DMS153 (cell line): ENCODE results near the gene PHF1.
"Not testable (repeated sequence)": the region's sequence is repeated elsewhere in the genome, so short reads cannot be mapped to it uniquely, and the experiment has no call there.

ENCODE experiments used
- DNase-seq: peaks from one replicate; lab custom pipeline; 2025; lab: John Stamatoyannopoulos, UW

PHF1 gene

DNA sequence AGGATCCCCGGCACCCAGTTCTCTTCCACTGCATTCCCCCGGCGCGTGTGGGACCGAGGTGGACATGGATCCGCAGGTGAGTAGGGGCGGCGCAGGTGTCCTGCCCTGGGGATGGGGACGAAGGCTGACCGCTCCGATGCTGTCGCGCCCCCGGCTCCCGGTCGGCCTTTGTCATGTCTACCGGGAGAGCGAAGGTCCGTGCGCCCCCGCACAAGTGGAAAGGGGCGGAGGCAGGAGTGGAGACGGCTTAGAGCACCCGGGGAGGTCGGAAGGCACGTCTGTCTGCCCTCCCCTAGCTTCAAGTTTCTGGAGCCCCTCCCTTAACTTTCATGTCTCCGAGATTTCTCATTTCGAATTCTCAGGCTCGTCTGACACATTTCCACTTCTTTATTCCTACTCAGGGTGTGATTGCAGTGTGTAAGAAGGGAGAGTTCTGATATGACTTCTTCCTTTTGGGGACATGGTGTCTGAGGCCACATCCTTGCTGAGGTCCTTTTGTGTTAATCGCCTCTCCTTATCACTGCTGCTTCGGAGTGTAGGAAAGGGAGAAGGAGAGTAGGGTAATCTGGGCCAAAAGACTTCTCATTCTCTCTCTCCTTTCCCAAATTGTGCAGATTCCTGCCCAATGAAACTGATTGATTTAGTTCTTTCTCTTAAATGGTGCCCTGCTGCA, 18.8 kb upstream of the PHF1 start:
- no peak for DNase-seq

- DNase-seq = no peak
Observed at GRCh38 chr6:33392595-33392948, 18.2 kb upstream of the PHF1 start.

- no peak for DNase-seq
Observed at GRCh38 chr6:33392979-33393378, 17.8 kb upstream of the PHF1 start.

GRCh38 chr6:33397541-33397940, 13.3 kb upstream of the PHF1 start:
- no peak for DNase-seq

GRCh38 chr6:33398601-33399000, 12.2 kb upstream of the PHF1 start:
- DNase-seq = not testable (repeated sequence)

DNA sequence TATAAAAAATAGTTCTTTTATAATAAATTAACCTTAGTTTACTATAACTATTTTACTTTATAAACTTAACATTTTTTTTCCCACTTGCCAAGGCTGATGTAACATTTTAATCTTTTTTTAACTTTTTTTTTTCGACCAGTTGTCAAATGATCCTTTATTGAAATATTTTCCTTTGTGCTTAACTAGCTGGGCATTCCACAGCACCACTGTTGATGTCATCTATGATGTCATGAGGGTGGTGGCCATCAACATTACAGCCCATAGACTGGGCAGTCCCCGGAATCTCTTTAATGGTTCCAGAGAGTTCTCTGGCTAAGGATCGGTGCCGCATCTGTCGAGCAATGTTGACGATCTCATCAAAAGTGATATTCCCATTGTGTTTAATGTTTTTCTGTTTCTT, 10.9 kb upstream of the PHF1 start:
- not testable (repeated sequence) for DNase-seq

GRCh38 chr6:33404884-33405283, 5.9 kb upstream of the PHF1 start:
- DNase-seq = no peak

GRCh38 chr6:33405386-33405940, 5.4 kb upstream of the PHF1 start:
- DNase-seq = no peak

- DNase-seq = no peak
Observed at GRCh38 chr6:33406126-33406525, 4.7 kb upstream of the PHF1 start.

DNA sequence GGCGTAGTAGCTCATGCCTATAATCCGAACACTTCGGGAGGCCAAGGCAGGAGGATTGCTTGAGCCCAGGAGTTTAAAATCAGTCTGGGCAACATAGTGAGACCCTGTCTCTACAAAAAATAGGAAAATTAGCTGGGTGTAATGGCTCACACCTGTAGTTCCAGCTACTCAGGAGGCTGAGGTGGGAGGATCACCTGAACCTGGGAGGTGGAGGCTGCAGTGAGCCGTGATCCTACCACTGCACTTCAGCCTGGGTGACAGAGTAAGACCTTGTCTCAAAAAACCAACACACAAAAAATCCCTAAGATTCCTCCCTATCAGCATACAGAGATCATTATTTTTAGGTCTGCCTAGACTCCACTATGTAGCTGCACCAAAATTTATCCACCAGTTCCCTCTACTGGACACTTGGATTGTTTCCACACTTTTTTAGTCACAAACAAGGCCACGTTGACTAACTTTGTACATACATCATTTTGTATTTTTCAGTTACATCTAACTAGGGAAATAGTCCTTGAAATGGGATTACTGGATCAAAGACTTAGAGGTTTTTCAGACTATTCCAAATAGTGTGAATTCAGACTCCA, 3.6 kb upstream of the PHF1 start:
- no peak for DNase-seq

GRCh38 chr6:33410050-33410710, 634 bp upstream of the PHF1 start:
- DNase-seq = peak; percentile 96

- DNase-seq = no peak
Observed at GRCh38 chr6:33411632-33412005, 805 bp downstream of the PHF1 start.

GRCh38 chr6:33412140-33413009, 1.6 kb downstream of the PHF1 start:
- DNase-seq = no peak

GRCh38 chr6:33413241-33414120, 2.7 kb downstream of the PHF1 start:
- DNase-seq = no peak

- DNase-seq = no peak
Observed at GRCh38 chr6:33414592-33415271, 3.9 kb downstream of the PHF1 start.

DNA sequence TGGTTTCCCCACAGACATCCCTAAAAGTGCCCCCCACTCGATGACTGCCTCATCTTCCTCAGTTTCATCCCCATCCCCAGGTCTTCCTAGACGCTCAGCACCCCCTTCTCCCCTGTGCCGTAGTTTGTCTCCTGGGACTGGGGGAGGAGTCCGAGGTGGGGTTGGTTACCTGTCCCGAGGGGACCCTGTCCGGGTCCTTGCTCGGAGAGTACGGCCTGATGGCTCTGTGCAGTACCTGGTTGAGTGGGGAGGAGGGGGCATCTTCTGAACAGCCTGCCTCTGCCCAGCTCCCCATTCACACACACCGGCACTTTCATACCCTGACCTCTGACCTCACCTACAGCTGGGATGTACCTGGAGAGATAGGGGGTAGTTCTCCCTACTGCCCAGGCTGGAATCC, 5.0 kb downstream of the PHF1 start:
- no peak for DNase-seq

DNA sequence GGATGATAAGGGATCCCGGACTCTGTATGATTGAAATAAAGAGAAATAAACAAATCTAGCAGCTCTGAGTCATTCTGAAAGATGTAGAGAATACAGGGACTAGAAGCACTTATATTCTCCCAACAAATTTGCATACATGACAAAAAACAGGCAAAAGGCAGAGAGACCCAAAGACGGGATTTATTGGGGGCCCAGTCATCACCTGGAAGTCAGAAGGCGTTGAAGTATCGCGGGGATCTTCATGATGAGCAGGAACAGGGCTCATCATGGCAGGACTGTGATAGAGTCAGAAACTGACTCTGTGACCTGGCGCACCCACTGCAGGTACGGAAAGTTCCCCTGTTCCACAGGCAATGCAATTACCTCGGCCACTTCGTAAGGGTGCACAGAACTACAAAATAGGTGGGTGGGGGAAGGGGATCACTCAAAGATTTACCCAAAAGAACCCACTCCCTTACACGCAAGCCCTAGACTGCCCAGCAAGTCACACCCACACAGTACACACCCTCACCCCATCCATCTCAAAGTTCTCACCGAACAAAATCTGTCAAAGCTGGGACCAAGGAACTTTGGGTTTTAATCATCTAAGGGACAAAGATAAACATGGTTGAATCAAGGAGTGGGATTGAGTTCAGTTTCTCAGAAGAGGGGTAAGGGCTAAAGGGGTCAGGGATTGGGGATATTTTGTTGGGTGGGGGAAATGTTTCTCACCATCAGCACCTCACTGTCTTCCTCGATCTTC, 5.7 kb downstream of the PHF1 start:
- no peak for DNase-seq

DNA sequence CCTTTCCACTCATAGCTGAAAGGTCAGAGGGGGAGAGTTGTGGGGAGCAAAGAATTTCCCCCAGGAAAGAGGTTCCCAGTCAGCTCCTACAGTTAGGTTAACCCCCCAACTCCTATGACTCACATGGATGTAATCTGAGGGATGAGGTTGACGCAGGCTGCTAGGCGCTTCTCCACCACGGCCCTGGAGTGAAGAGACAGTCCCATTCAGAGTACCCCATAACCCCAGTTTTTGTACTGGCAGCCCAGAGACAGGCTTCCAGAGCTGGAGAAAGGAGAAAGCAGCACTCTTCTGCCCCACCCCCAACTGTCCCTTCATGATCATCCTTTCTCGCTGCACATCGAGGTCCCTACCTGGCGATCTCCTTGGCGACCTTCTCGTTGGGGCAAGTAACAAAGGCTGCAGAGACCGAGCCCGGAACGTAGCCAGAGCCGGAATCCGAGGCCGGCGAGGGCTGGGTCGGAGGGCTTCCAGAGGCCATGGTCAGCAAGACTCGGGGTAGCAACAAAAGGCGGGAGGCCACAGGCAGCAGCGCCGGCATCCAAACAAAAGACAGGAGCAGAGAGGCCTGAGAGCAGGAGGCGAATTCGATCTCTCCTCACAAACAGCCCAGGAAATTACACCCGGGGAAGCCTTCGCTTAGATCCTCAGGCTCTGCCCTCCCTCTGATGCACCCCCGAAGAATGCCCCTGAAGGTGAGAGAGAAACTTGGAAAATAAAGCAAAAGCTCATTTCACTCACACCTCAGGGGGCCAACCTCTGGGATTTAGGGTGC, 6.5 kb downstream of the PHF1 start:
- DNase-seq = no peak
